A204.1 (cell line): ENCODE data around the gene ZBTB7C.

Source experiments
- FAIRE-seq: peaks from 2 replicates; lab custom pipeline; 2012; peaks lifted over from hg19 to GRCh38; lab: Jason Lieb, UNC

ZBTB7C gene

DNA sequence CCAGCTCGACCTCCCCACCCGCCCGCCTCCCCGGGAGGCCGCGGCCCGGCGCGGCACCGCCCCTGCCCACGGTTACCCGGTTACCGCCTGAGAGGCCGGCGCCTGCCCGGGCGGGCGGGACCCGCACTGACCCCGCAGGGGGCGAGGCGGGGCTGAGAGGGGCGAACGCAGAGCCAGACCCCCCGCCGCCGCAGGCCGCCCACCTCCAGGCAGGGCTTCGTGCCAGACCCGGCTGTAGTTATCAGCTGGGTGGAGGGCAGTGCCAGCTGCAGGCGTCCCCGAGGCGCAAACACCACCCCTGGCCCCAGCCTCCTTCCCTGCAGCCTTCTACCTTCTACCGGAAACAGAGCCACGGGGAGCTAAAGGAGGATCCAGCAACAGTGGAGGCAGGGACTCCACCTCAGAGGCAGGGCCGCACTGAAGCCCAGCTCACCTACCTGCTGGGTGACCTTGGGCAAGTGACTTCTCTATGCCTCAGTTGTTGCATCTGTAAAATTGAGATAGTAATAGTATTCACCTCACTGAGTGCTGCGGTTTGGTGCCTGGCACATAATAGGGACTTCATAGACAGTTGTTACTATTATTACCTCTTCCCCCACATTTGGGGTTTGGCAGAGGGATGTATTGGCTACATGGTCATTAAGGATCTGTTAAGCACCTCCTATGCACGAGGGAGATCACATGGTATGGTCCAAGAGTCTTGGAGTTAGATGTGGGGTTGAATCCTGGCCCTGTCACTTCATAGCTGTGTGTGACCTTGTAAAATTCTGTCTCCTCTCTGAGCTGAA, 247.1 kb downstream of the ZBTB7C start:
- no peak for FAIRE-seq

DNA sequence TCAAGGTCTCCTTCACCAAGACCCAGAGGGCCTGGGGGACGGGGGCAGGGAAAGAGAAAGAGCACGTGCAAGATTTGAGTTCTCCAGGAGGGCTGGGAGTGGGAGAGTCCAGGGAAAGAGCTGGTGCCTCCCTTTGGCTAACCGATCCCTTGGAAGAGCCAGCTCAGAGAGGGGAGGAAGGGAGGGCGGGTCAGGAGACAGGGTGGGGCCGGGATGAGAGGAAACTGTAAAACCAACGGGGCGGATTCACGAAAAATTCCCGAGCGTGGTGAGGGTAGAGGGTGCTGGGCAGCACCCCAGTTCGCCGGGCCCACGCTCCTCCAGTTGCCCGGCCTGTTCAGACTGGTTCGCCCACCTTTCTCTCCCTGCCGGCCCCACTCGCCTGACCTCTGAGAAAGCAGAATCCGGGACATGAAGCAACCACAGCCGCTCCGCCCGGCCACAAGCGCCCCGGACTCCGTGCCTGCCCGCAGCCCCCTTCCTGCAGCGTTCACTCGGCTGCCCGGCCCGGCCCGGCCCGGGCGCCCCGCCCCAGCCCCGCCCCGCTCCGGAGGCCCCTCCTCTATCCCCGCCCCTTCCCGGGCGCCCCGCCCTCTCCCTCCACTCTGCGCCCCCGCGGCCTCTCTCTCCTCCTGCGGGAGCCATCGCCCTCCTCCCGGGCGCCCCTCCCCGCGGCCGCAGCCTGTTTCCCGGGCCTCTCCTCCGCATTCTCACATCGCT, 247.8 kb downstream of the ZBTB7C start:
- FAIRE-seq, result no peak

DNA sequence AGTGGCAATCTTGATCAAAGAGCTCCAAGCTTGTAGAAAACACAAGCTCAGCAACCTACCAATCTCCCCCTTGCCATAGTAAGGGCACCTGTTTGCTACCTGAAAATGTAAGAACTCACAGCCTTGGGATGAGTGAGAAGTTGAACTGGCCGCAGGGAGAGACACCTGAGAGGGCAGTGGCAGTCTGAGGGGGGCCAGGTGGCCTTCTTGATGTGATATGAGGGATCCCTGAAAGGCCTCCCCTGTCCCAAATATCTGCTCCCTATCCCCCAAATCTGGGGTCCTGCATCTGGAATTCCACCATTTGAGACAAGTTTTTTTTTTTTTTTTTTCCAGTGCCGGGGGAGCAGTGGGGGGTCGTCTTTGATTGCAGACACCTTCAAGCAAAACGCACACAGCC, 248.6 kb downstream of the ZBTB7C start:
- FAIRE-seq, result no peak

DNA sequence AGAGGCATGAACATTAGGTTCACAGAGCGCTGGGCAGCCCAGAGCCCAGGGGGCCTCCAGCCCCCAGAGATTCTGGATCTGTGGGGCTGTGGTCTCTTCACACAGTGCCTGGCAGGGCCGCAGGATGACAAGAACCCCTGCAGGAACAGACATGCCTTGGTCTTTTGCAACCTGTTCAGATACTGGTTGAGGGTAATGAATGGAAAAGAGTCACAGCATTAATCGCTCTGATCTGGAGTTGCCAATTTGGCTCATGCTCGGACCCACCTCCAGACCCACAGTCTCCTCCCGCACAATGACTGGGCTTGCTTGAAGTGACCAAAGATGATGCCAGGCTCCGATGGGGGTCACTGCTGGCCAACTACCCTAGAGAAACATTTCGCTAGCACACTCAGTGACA, 249.4 kb downstream of the ZBTB7C start:
- FAIRE-seq, result no peak

DNA sequence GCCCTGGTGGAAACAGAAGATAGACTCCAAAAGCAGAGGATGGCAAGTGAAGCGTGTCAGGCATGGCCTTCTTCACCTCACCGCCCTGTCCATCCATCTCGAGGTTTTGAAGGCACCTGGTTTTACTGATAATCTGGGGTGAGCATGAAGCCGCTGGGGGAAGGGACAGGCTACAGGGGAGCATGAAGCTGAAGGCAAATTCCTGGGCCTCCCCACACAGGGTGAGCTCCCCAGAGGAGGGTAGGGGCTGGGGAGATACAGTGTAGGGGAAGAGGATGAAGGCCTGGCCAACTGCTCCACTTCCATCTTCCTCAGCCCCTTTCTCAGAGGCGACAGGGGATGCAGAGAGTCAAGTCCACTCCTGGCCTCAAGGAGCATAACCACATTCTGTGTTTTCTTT, 250.5 kb downstream of the ZBTB7C start:
- FAIRE-seq, result no peak

DNA sequence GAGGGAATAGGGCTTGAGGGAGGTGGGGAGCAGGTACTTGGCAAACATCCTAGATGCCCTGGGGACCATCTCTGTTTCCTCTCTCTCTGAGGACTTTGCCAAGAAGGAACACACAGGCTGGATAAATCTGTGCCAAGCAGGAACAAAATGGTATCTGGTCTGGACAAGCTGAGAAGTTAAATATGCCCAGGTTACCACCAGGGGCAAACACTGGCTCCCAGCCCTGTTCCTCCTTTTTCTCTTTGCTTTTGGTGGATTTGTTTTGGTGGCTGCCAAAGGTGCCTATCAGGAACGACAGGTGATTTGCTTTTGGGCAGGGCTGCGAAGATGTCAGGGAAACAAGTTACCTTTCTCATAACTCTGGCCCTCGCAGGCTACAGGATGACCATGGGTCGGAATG, 251.2 kb downstream of the ZBTB7C start:
- FAIRE-seq, result no peak

DNA sequence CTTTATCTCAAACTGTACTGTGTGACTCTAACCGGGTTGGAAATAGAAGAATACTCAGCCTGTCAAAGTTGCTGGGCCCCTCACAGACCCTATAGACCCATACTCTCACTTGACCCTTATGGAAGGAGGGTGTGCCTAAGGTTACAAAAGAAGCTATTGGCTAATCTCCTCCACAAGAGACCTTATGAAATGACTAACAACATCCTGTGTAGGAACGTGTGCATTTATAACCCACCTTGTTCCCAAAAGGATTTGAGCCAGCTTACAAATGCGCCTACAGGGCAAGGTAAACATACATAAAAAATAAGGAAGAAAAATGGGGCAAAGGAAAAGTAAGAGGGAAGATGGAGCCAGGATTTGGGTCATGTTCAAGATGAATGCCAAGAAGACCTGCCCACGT, 253.3 kb downstream of the ZBTB7C start:
- FAIRE-seq, result no peak

DNA sequence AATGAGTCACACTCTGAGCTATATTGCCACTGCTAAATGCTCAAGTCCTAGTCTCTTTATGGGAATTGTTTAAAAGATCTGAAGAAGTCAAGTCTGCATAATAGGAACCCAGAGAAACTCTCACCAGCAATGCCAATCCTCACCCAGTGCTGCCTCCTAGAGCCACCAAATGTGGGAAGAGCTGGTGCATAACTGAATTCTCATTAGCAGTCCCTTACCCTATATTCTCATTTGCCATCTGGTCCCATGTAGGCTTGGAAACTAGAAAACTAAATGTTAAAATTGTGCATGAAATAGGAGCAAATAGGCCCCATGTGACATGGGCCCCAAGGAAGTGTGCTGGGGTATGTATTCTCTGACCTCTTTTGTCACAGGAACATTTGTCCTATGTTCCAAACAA, 254.4 kb downstream of the ZBTB7C start:
- no peak for FAIRE-seq

DNA sequence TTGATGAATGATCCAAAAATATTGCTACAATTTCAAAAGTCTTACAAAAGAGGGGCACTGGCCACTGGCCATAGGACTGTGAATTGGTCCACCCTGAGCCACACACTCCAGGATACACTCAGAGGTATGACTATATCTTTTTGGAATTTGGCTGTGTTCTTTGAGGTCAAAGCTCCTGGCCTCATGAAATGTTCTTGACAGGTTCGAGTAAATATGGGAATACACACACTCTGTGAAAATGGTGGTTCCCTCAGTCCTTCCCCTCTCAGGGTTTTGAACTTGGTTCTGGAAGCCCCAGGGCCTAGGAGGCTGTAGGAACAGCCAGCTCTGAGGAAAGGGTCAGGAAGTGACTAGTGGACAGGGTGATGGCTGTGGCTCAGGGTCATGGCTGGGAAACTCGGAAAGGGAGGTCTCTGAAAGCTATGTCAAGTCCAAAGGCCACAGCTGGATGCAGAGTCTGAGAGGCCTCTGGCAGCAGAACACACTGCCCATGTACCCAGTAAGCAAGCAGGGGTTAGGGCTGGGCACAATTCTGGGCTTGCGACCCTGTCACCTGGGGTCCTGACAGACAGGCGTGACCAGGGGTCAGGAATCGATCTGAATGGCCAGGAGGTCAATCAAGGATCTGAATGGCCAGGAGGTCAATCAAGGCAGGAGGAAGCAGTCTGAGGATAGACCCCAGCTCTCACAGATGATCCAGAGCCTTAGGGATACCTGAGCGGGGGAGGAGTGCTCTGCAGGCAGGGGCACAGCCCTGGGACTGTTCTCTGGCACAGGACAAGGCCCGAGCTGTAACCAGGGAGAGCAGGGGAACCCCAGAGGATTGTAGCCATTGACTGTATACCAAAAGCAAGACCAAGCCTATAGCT, 255.3 kb downstream of the ZBTB7C start:
- no peak for FAIRE-seq

DNA sequence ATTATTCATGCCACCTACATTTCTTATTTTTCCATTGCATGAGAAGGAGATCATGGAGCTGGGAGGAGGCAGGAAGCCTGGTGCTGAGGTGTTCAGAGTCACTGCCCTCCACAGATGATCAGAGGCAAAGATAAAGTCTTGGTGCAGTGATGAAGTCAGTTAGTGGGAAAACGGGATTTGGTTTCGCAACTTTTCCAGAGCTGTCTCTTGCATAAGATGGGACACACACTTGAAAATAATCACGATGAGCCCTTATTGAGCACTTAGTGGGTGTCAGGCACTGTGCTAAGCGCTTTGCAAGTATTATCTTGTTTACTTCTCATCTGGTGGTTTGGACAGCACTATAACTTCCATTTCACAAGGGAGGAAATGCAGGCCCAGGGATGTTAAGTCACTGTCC, 256.6 kb downstream of the ZBTB7C start:
- no peak for FAIRE-seq

DNA sequence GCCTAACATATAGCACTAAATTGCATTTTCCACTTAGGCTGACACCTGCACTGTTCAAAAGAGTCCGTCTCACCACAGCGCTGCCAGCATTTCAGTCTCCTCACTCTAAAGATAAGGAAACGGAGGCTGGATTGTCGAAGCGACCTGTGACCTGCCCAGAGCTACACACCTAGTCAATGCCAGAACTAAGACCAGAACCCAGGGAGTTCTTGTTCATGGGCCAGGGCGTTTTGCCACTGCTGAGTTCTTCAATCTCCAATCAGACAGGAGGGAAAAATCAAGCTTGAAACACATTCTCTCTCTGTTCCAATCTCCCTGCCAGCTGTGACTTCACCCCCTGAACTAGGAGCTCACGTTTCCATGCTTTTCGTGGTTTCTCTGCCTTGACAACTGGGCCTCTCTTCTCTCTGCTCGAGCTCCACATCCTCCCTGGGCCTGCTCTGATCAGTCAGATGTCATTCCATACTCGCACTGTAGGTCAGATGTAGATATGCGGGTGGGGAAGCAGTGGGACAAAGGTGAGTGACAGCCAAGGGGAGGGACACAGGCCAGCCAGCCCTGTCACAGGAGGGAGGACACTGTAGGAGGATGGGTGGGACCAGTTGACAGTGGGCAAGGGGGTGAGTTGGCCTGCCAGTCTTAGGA, 257.6 kb downstream of the ZBTB7C start:
- FAIRE-seq, result no peak

DNA sequence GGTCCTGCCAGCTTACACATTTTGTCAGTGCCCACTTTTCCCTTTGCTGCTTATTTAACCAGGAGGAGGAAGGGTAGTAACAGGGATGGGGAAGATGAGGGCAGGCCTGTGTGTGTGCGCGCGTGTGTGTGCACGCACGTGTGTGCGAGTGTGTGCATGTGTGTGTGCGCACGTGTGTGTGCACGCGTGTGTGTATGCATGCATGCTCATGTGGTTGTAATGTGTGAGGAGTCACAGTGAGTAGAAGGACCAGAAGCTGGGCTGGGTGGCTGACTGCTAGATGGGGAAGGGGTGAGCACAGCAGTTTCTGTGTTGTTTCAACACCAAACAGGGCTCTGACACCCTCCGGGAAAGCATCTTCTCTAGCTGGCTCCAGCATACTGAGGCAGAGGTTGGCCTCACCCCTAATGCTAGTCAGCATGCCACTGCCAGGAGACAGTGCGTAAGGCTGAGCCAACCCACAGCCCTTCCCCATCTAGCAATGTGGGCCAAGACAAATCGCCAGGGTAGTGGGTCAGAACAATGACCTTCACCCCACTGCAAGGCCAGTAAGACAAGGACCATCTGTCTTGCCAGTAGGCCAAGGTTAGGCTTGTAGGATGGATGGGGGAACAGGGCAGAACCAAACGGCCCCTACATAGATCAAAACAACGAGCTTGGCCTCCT, 260.0 kb downstream of the ZBTB7C start:
- FAIRE-seq, result no peak

DNA sequence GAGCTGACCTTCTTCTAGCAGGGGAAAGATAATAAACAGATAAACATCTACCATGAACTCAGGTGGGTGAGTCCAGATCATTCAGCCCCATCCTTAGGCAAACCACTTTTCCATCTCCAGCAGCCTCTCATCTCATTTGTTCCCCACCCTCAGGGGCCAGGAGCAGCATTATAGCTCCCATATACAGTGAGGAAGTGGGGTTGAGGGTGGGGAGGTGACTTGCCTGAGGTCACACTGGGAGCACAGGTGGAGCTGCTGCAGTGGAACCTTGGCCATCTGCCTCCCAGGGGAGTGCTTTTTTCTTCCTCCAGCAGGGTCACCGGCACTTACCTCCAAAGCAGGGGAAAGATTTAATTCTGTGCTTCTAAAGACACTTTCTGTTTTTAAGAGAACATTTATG, 266.2 kb downstream of the ZBTB7C start:
- no peak for FAIRE-seq

DNA sequence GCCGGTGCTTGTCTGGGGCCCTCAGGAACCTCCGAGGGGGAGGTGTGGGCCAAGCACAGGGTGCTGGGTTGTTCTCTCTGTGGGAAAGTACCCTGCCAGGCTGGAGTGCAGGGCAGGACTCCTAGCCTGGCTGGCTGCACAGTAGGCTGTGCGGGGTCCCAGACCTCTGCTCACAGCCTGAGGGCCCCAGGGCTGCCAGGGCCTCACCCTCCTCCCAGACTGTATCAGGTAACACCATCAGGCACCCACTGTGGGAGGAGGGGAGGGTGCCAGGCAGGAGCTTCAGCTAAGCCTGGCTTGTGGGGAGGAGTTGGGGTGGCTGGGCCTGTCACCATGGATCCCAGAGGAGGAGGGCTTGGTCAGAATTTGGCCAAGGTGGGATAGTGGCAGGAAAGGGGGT, 266.8 kb downstream of the ZBTB7C start:
- no peak for FAIRE-seq

DNA sequence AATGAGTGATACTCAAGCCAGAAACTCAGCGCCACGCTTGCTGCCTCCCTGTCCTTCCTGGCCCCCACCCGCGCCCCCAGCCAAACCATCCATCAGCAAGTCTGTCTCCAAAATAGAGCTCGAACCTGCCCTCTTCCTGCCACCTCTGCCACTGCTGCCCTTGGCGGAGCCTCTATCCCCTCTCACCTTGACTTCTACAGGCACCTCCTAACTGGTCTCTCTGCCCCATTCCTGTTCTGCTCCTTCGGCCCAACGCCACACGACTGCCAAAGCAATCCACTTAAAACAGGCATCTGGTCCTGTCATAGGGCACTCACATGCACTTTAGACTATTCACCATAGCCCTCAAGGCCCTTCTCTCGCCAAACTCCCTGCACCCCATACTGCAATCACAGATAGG, 268.5 kb downstream of the ZBTB7C start:
- no peak for FAIRE-seq

DNA sequence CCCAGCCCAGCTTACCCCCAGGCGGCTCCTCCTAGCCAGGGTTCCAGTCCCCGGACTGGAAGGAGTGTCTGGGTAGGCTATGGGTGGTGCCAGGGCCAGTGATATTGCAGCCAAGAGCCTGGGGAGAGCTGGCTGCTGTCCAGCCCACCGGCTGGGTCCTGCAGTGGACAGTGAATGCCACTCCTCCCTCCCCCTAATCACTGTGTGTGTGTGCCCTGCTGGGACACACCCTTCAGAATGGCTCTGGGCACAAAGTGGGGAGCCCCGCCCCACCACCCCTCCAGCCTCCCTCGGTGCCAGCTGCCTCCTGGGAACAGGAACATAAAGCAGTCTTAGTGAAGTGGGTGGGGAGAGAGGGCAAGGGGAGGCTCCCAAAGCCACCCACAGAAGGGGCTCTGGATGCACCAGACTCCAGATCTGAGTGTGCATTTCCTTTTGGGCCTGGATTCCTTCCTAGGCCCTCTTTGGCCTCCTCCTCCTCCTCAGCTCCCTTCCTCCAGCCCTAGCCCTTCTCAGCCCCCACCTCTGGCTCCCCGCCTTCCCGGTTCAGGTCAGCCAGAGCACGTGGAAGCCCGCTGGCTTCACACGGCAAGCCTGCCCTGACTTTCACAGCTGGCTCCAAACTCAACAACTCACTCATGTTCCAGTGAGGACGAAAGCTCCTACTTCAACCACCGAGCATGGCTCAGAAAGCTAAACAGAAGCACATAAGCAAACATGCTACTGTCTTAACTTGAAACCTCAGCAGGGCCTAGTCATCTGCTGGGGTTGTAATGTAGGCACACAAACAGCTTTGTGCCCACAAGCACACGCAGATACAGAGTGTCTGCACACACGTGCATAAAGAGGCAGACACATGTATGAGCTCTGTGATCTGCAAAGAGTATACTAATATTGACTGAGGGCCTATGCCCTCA, 269.5 kb downstream of the ZBTB7C start:
- no peak for FAIRE-seq

DNA sequence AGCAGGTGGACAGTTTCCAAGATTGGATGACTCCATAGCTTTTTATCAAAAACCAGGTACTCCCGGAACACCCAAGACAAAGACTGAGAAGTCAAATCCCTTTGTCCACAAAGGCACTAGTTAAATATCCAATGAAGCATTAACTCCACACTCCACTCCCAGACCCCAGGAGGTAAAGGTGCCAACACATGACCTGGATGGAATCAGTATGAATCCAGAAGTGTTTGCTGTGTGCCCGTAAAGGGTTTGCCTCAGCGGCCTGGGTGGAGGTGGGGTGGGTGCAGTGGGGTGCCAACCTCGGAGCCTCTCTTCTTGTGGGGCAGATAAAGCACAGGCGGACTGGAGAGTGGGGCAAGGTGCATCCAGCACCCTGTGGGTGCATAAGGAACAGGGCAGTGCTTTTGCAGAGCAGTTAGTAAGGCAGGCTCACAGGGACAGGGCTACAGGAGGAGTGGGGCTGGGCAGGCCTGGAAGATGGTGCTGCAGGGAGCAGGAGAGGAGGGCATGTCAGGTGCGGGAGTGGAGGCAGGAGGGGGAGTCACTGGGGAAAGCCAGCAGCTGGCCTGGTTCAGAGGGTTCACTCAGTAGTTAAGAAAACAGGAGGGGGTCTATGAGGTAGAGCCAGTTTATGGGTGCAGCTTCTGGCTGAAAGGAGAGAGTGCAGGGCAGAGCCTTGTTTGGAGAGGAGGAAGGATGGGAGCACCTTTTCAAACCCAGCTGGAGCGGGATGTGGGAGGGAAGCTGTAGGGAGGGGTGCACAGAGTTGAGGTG, 270.3 kb downstream of the ZBTB7C start:
- FAIRE-seq, result no peak

DNA sequence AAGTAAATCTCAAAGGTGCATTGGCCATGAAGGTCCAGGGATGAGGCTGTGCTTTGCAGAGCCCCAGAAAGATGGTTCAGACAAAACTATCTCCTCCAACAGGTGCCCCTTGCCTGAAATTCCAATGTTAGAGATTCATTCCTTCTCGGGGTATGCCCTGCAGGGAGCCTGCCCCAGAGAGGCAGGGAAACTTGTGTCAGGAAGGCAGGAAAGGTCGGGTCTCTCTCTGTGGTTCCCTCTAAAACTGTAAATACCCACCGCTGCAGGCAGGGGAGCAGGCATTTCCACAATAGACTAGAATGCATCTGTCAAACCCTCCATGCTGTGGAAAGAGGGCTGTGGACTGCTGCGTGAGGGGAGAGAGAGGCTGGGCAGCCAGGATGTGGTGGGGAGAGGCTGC, 271.0 kb downstream of the ZBTB7C start:
- no peak for FAIRE-seq

DNA sequence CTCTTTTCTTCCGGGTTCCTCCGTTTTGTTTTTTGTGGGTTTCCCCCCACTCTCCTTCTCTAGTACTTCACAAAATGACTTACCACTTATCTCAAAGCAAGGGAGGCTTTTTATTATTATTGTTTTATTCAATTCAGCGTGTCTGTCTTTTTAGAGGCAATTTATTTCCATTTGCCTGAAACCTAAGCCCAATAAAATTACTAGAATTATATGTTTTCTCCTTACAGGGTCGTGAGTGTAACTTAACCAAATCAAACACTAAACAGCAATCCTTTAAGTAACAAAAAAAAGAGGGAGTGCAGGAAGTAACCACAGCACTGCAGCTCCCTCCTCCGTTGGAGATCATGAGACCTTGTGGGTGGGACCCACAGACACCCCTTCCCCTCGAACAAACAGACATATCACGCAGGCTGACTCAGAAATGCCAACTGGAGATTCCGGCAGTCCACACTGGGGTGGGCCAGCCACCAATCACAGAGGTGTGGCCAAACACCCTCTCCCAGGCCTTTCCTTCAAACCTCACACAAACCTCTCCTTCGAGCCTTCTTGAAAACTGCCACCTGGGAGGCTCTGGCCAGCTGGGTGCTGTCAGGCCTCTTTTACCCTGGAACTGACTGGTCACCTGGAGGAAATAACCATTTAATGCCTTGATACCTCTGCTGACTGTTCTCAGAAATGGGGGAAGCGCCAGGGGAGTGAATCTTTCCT, 271.7 kb downstream of the ZBTB7C start:
- FAIRE-seq, result no peak
